Measurements from ENCODE around the gene FLOT2.

FLOT2 gene

DNA sequence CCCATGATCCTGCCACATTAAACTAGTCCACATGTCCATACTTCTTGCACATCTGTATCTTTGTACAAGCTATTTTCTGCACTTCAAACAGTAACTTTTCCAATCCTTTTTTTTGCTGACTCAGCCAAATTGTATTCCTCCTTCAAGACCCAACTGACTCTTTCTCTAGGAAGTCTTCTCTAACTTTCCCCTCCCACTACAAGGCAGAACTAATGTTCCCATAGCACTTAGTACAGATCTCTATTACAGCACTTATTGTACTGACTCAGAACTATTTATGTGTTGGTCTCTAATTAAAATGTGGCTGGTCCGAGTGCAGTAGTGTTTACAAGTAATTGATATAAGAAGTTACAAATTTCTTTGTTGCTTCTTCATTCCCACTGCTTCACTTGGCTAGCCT lies 63.1 kb downstream of the FLOT2 start:
- H3K79me2 ChIP-seq (ENCODE audit: low read length) = peaks cover 33% of the 10 kb centered on the region
- no peak overlapping the region for H2AFZ ChIP-seq (ENCODE audit: low read length)
- H3K9me3 ChIP-seq (replicated peaks; ENCODE audit: insufficient read depth, low read length) = no peaks in the 10 kb centered on the region
- H3K4me3 ChIP-seq (ENCODE audit: low read length) = no peak overlapping the region
- no peak for DNase-seq
- H3K27me3 ChIP-seq (replicated peaks; ENCODE audit: insufficient read depth, low read length) = no peaks in the 10 kb centered on the region
- H3K4me2 ChIP-seq (ENCODE audit: low read depth, low read length) = no peak overlapping the region
- no peaks in the 10 kb centered on the region for H3F3A ChIP-seq (ENCODE audit: insufficient read depth, low read length)
- no peaks in the 10 kb centered on the region for H3K36me3 ChIP-seq (replicated peaks; ENCODE audit: insufficient read depth, low read length)
- H4K20me1 ChIP-seq (ENCODE audit: insufficient read depth, low read length) = no peaks in the 10 kb centered on the region
- H3K9ac ChIP-seq (ENCODE audit: low read length) = no peak overlapping the region
- H3K27ac ChIP-seq (ENCODE audit: low read length) = no peak overlapping the region
- TF ChIP-seq EZH2phosphoT487 (IDR thresholded peaks at IDR 0.05; ENCODE audit: low read length) (no peak), EZH2 (optimal IDR thresholded peaks at IDR 0.05; ENCODE audit: low read depth, low read length) (no peak)
- TF ChIP-seq, protein P1, sequence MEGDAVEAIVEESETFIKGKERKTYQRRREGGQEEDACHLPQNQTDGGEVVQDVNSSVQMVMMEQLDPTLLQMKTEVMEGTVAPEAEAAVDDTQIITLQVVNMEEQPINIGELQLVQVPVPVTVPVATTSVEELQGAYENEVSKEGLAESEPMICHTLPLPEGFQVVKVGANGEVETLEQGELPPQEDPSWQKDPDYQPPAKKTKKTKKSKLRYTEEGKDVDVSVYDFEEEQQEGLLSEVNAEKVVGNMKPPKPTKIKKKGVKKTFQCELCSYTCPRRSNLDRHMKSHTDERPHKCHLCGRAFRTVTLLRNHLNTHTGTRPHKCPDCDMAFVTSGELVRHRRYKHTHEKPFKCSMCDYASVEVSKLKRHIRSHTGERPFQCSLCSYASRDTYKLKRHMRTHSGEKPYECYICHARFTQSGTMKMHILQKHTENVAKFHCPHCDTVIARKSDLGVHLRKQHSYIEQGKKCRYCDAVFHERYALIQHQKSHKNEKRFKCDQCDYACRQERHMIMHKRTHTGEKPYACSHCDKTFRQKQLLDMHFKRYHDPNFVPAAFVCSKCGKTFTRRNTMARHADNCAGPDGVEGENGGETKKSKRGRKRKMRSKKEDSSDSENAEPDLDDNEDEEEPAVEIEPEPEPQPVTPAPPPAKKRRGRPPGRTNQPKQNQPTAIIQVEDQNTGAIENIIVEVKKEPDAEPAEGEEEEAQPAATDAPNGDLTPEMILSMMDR (IDR thresholded peaks at IDR 0.05; ENCODE audit: low read length) = no peak
- no peaks in the 10 kb centered on the region for H3K4me1 ChIP-seq (ENCODE audit: low read length)
- H3K9me2 ChIP-seq (replicated peaks; ENCODE audit: insufficient read depth, low read length) = no peaks in the 10 kb centered on the region
